NT2/D1 (cell line): ENCODE data around the gene RAPGEF4.

Experiments used
- DNase-seq: peaks from one replicate; pipeline ENCODE4 v3.0.0-alpha.2; 2011; ENCODE audit warnings: low read depth, low spot score
- H3K27me3 ChIP-seq: 2 replicates; pipeline ENCODE4 v1.6.0; 2011; ENCODE audit warnings: mild to moderate bottlenecking; ENCODE audit not compliant: insufficient read length, insufficient read depth
- H3K36me3 ChIP-seq: 2 replicates; pipeline ENCODE4 v1.6.1; 2011; ENCODE audit warnings: mild to moderate bottlenecking, low read length, mixed read lengths; ENCODE audit not compliant: insufficient read depth, insufficient read length
- H3K4me1 ChIP-seq: 2 replicates; pipeline ENCODE4 v1.5.1; 2011; ENCODE audit not compliant: insufficient read depth, insufficient read length
- H3K4me3 ChIP-seq: 2 replicates; pipeline ENCODE4 v1.5.1; 2011; ENCODE audit warnings: low read depth; ENCODE audit not compliant: insufficient read length
- H3K9ac ChIP-seq: 2 replicates; pipeline ENCODE4 v1.6.0; 2011; ENCODE audit warnings: low read depth; ENCODE audit not compliant: insufficient read length
- H3K9me3 ChIP-seq: 2 replicates; pipeline ENCODE4 v1.5.1; 2011; ENCODE audit warnings: mild to moderate bottlenecking, low read length; ENCODE audit not compliant: insufficient read depth
- SUZ12 ChIP-seq: IDR thresholded peaks from 2 replicates; pipeline ENCODE4 v1.6.1; 2011; ENCODE audit not compliant: insufficient read length, insufficient read depth; ENCODE audit errors: extremely low read depth
- YY1 ChIP-seq: IDR thresholded peaks from 2 replicates; pipeline ENCODE4 v1.6.1; 2011; ENCODE audit not compliant: insufficient read length, insufficient read depth
- ZNF274 ChIP-seq: IDR thresholded peaks from 2 replicates; pipeline ENCODE4 v1.6.1; 2011; ENCODE audit warnings: mild to moderate bottlenecking, low read depth, low read length

RAPGEF4 gene

GRCh38 chr2:173054466-173054865, 318.8 kb downstream of the RAPGEF4 start:
- DNase-seq = no peak

GRCh38 chr2:173056705-173057364, 321.2 kb downstream of the RAPGEF4 start:
- H3K9ac ChIP-seq = no peak overlapping the region
- DNase-seq = no peak
- H3K36me3 ChIP-seq = no peaks in the 10 kb centered on the region
- no peak overlapping the region for H3K4me3 ChIP-seq
- H3K27me3 ChIP-seq = no peaks in the 10 kb centered on the region
- H3K9me3 ChIP-seq = no peaks in the 10 kb centered on the region
- no peaks in the 10 kb centered on the region for H3K4me1 ChIP-seq
- TF ChIP-seq ZNF274 (no peak), SUZ12 (no peak), YY1 (no peak)

More at GRCh38 chr2:173054466-173054865, 318.8 kb downstream of the RAPGEF4 start:
- H3K36me3 ChIP-seq = no peaks in the 10 kb centered on the region
- H3K4me3 ChIP-seq = no peak overlapping the region
- H3K9me3 ChIP-seq = no peaks in the 10 kb centered on the region
- no peaks in the 10 kb centered on the region for H3K4me1 ChIP-seq
- TF ChIP-seq SUZ12 (no peak), ZNF274 (no peak), YY1 (no peak)
- H3K27me3 ChIP-seq = no peaks in the 10 kb centered on the region
- no peak overlapping the region for H3K9ac ChIP-seq

DNA sequence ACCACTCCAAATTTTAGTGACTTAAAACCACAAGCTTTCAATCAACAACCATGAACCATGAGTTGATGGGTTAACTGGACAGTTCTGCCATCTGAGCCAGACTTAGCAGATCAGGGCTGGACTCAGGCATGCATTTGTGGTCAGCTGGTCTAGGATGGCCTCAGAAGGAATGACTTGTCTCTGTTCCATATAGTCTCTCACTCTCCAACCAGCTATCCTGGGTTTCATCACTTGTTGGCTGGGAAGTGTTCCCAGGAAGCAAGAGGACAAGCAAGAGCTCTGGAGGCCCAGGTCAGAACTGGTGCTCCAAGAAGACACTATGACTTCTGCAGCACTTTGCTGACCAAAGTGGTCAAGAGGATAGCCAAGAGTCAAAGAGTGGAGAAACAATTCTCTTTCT, 322.5 kb downstream of the RAPGEF4 start:
- Histone ChIP-seq H3K9me3 (no peaks in the 10 kb centered on the region), H3K36me3 (no peaks in the 10 kb centered on the region), H3K4me1 (no peaks in the 10 kb centered on the region), H3K4me3 (no peak overlapping the region), H3K9ac (no peak overlapping the region), H3K27me3 (no peaks in the 10 kb centered on the region)
- DNase-seq = no peak
- TF ChIP-seq ZNF274 = no peak
- TF ChIP-seq SUZ12 = no peak
- TF ChIP-seq YY1 = no peak

- DNase-seq = no peak
- no peaks in the 10 kb centered on the region for H3K27me3 ChIP-seq
- no peak overlapping the region for H3K9ac ChIP-seq
- H3K9me3 ChIP-seq = no peaks in the 10 kb centered on the region
- no peaks in the 10 kb centered on the region for H3K4me1 ChIP-seq
- H3K36me3 ChIP-seq = no peaks in the 10 kb centered on the region
- TF ChIP-seq ZNF274 (no peak), YY1 (no peak), SUZ12 (no peak)
- no peak overlapping the region for H3K4me3 ChIP-seq
Observed at GRCh38 chr2:173058673-173059072, 323.0 kb downstream of the RAPGEF4 start.

DNA sequence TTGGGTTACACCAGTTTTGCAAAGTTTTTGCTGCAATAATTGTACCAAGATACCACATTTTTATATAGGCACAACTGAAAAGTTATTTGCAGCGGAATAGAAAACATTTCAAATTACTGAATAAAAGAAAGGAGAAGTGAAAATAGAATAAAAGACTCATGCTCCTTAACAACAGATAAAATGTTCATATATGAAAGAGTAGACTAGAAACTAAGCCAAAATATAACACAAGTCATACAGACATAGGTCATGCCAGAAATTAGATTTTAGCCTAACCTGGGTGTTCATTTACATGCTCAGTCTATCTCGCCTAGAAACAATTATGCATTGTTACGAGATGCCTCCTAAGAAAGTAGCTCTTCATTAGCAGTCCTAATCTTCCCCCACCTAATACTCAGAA, 323.6 kb downstream of the RAPGEF4 start:
- no peak overlapping the region for H3K4me3 ChIP-seq
- no peak for DNase-seq
- H3K36me3 ChIP-seq = no peaks in the 10 kb centered on the region
- no peaks in the 10 kb centered on the region for H3K27me3 ChIP-seq
- no peak overlapping the region for H3K9ac ChIP-seq
- TF ChIP-seq SUZ12 = no peak
- TF ChIP-seq ZNF274 = no peak
- TF ChIP-seq YY1 = no peak
- no peaks in the 10 kb centered on the region for H3K9me3 ChIP-seq
- H3K4me1 ChIP-seq = no peaks in the 10 kb centered on the region

DNA sequence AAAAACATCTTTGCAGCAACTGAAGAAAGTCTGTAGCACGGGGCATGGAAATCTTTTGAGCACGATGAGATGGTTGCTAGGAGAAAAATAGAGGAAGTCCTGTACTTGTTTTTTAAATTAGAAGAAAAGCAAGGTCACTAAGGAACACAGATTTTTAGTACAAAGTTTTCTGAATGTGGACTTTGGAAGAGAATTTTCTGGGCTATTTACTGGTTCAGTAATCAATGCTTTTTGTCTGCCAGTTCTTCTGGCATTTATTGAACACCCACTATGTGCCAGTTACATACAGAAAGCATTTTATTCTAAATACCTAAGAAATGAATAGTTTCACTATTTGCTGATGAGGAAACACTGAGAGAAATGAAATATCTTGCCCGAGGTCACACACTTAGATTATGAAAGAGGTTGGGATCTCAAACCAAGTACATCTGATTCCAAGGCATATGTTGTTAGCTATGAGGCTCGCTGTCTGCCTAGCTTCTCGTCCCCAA, 324.4 kb downstream of the RAPGEF4 start:
- no peaks in the 10 kb centered on the region for H3K9me3 ChIP-seq
- no peaks in the 10 kb centered on the region for H3K4me1 ChIP-seq
- H3K9ac ChIP-seq = no peak overlapping the region
- no peaks in the 10 kb centered on the region for H3K36me3 ChIP-seq
- H3K27me3 ChIP-seq = no peaks in the 10 kb centered on the region
- H3K4me3 ChIP-seq = no peak overlapping the region
- TF ChIP-seq SUZ12 = no peak
- no peak for TF ChIP-seq ZNF274
- TF ChIP-seq YY1 = no peak
- DNase-seq = no peak

GRCh38 chr2:173062801-173063200, 327.2 kb downstream of the RAPGEF4 start:
- Histone ChIP-seq H3K27me3 (no peaks in the 10 kb centered on the region), H3K9ac (no peak overlapping the region), H3K36me3 (no peaks in the 10 kb centered on the region), H3K9me3 (no peaks in the 10 kb centered on the region), H3K4me3 (no peak overlapping the region), H3K4me1 (no peaks in the 10 kb centered on the region)
- TF ChIP-seq SUZ12 (no peak), ZNF274 (no peak), YY1 (no peak)
- DNase-seq = no peak
